Upper lobe of left lung (tissue), 6 donors: ENCODE results near the gene KHSRP. TPM values are rescaled to one million over a fixed set of nuclear protein-coding genes. Genes with fewer than 3 reads are reported as not detected.

Source experiments
- ATAC-seq, 2 donors: fragments of 200-7000 bp; cut with Tn5 transposase; one replicate each; pipeline ENCODE4 v1.9.1; 2022; ENCODE audit warnings: mild to moderate bottlenecking in 2 of 2, moderate library complexity in 2 of 2; ENCODE audit not compliant: low FRiP score in 2 of 2
- DNase-seq, 2 donors: peaks; one replicate each; pipeline ENCODE4 v3.0.0-alpha.2; 2019 to 2020
- H3K27ac ChIP-seq, 4 donors: fragments of 200-600 bp; sonication (generic); one replicate each; pipeline ENCODE4 v1.5.1; 2016 to 2019
- H3K27me3 ChIP-seq, 4 donors: fragments of 200-600 bp; sonication (generic); one replicate each; pipeline ENCODE4 v1.5.1; 2017 to 2019
- H3K36me3 ChIP-seq, 4 donors: fragments of 200-600 bp; sonication (generic); one replicate each; pipeline ENCODE4 v1.5.1; 2016 to 2019
- H3K4me1 ChIP-seq, 4 donors: fragments of 200-600 bp; sonication (generic); one replicate each; pipeline ENCODE4 v1.5.1; 2018 to 2019
- H3K4me3 ChIP-seq, 4 donors: fragments of 200-600 bp; sonication (generic); one replicate each; pipeline ENCODE4 v1.5.1; 2017 to 2019; ENCODE audit warnings: mild to moderate bottlenecking in 2 of 4, moderate library complexity in 1 of 4
- H3K9me3 ChIP-seq, 4 donors: fragments of 200-600 bp; sonication (generic); one replicate each; pipeline ENCODE4 v1.5.1; 2018 to 2019
- CTCF ChIP-seq, 6 experiments: fragments of 450-650 bp in 4 of 6; fragments of 200-600 bp in 2 of 6; sonication (generic) in 2 of 6; IDR thresholded peaks; one replicate each; pipeline ENCODE4 v1.5.1; 2016 to 2019; ENCODE audit warnings: antibody characterized with exemption in 6 of 6
- EP300 ChIP-seq, 4 donors: sonication (generic); formaldehyde crosslinking; IDR thresholded peaks; one replicate each; pipeline ENCODE4 v1.5.1; 2017; ENCODE audit warnings: antibody characterized with exemption in 4 of 4, control low read depth in 2 of 4
- POLR2A ChIP-seq, 4 donors: fragments of 450-650 bp; IDR thresholded peaks; one replicate each; pipeline ENCODE4 v1.5.1; 2016 to 2017; ENCODE audit warnings: antibody characterized with exemption in 4 of 4, mild to moderate bottlenecking in 2 of 4
- POLR2AphosphoS5 ChIP-seq, 2 donors: sonication (generic); formaldehyde crosslinking; IDR thresholded peaks; one replicate each; pipeline ENCODE4 v1.5.1; 2017; ENCODE audit warnings: antibody characterized with exemption in 2 of 2
- WGBS, 2 donors: methylation state at CpG; one replicate each; pipeline ENCODE4 v1.1.5; 2017 to 2018; 5-methylcytosine and 5-hydroxymethylcytosine counted together
- total RNA-seq, 6 donors: library from RNA; depleted of rRNA in 4 of 6; stranded (reverse); fragments of >200 nt in 4 of 6; gene quantifications; one replicate each; pipeline versions ENCODE4 v1.1.0 to v1.2.1, GENCODE V29; 2016 to 2021
- donor health status: DM: no; HTN: no; CAD: no; lungs with moderate emphysema.
- donor health status: DM: no; HTN: yes; CAD: no; lungs with severe emphysema.

KHSRP gene
- total RNA-seq, 6 donors from 2014 or later = 115 to 198 (median 133) TPM

GRCh38 chr19:6470173-6470572 lies 45.6 kb upstream of the KHSRP start:
- 71 to 72% methylated on average over 7 to 8 of the region's 8 CpGs for WGBS, 2 donors
- no peak for ATAC-seq

GRCh38 chr19:6467384-6467783 lies 42.8 kb upstream of the KHSRP start:
- no peak for TF ChIP-seq POLR2A (IDR thresholded peaks at IDR 0.05)
- 79 to 83% methylated on average over 6 to 8 of the region's 8 CpGs for WGBS, 2 donors
- no peaks in the 10 kb centered on the region for H3K9me3 ChIP-seq
- H3K27ac ChIP-seq = no peak overlapping the region
- peaks cover 0 to 9% (median 4%) of the 10 kb centered on the region in 4 donors for H3K27me3 ChIP-seq
- DNase-seq (no peak), ATAC-seq (no peak)
- peaks cover 0 to 8% (median 2%) of the 10 kb centered on the region in 4 donors for H3K4me1 ChIP-seq
- peaks cover 0 to 16% (median 2%) of the 10 kb centered on the region in 4 donors for H3K36me3 ChIP-seq
- no peak overlapping the region for H3K4me3 ChIP-seq

More at GRCh38 chr19:6470173-6470572, 45.6 kb upstream of the KHSRP start:
- no peak for DNase-seq
- Histone ChIP-seq H3K4me1 (peaks cover 0 to 2% (median under 1%) of the 10 kb centered on the region in 4 donors), H3K27ac (no peak overlapping the region), H3K4me3 (no peak overlapping the region), H3K9me3 (no peaks in the 10 kb centered on the region), H3K36me3 (peaks cover 0 to 16% (median 2%) of the 10 kb centered on the region in 4 donors), H3K27me3 (no peaks in the 10 kb centered on the region)
- TF ChIP-seq POLR2A (IDR thresholded peaks at IDR 0.05) (no peak), POLR2AphosphoS5 (IDR thresholded peaks at IDR 0.05) (no peak), CTCF (IDR thresholded peaks at IDR 0.05) (no peak), EP300 (IDR thresholded peaks at IDR 0.05) (no peak)

- WGBS, 2 donors = 83 to 90% methylated on average over 16 to 20 of the region's 21 CpGs
- peak in 1 of 2 donors; percentile 66 for DNase-seq
- no peaks in the 10 kb centered on the region for H3K9me3 ChIP-seq
- peaks cover 0 to 8% (median 2%) of the 10 kb centered on the region in 4 donors for H3K4me1 ChIP-seq
- no peak overlapping the region for H3K27ac ChIP-seq
- H3K27me3 ChIP-seq = peaks cover 0 to 9% (median 4%) of the 10 kb centered on the region in 4 donors
- H3K4me3 ChIP-seq = no peak overlapping the region
- no peak for ATAC-seq
- peaks cover 0 to 16% (median 2%) of the 10 kb centered on the region in 4 donors for H3K36me3 ChIP-seq
- TF ChIP-seq POLR2A (IDR thresholded peaks at IDR 0.05) = no peak
- no peak for TF ChIP-seq POLR2AphosphoS5 (IDR thresholded peaks at IDR 0.05)
- no peak for TF ChIP-seq CTCF (IDR thresholded peaks at IDR 0.05)
- no peak for TF ChIP-seq EP300 (IDR thresholded peaks at IDR 0.05)
Observed at GRCh38 chr19:6466526-6467248, 42.1 kb upstream of the KHSRP start.

- WGBS, 2 donors = 89 to 91% methylated on average over 8 of the region's 8 CpGs
- Histone ChIP-seq H3K36me3 (peaks cover 0 to 16% (median 2%) of the 10 kb centered on the region in 4 donors), H3K27ac (no peak overlapping the region), H3K4me1 (peaks cover 0 to 8% (median 3%) of the 10 kb centered on the region in 4 donors), H3K9me3 (no peaks in the 10 kb centered on the region), H3K4me3 (peak overlapping the region in 1 of 4 donors; percentile 52), H3K27me3 (peaks cover 0 to 9% (median 4%) of the 10 kb centered on the region in 4 donors)
- no peak for TF ChIP-seq POLR2A (IDR thresholded peaks at IDR 0.05)
- no peak for TF ChIP-seq CTCF (IDR thresholded peaks at IDR 0.05)
- TF ChIP-seq EP300 (IDR thresholded peaks at IDR 0.05) = no peak
- no peak for TF ChIP-seq POLR2AphosphoS5 (IDR thresholded peaks at IDR 0.05)
- DNase-seq (peak in 1 of 2 donors; percentile 44), ATAC-seq (no peak)
Observed at GRCh38 chr19:6465663-6466062, 41.1 kb upstream of the KHSRP start.

- Histone ChIP-seq H3K9me3 (no peaks in the 10 kb centered on the region), H3K27me3 (peaks cover 0 to 9% (median 4%) of the 10 kb centered on the region in 4 donors), H3K4me1 (peaks cover 0 to 8% (median 4%) of the 10 kb centered on the region in 4 donors), H3K36me3 (peaks cover 0 to 16% (median 2%) of the 10 kb centered on the region in 4 donors), H3K27ac (peak overlapping the region in 3 of 4 donors; percentile 69 to 88 (median 74)), H3K4me3 (peak overlapping the region in 3 of 4 donors; percentile 51 to 69 (median 52))
- DNase-seq (peak in 1 of 2 donors; percentile 69), ATAC-seq (no peak)
- 45 to 55% methylated on average over 9 of the region's 9 CpGs for WGBS, 2 donors
- TF ChIP-seq POLR2A (IDR thresholded peaks at IDR 0.05) (no peak), EP300 (IDR thresholded peaks at IDR 0.05) (no peak), POLR2AphosphoS5 (IDR thresholded peaks at IDR 0.05) (no peak), CTCF (IDR thresholded peaks at IDR 0.05) (no peak)
Observed at GRCh38 chr19:6465006-6465405, 40.4 kb upstream of the KHSRP start.
